ENCODE results near the gene DDX1. TPM values are rescaled to one million over a fixed set of nuclear protein-coding genes. Genes with fewer than 3 reads are reported as not detected.

Gene DDX1
- total RNA-seq, 1 experiment from 2014 or later, result 62.6 TPM

DNA sequence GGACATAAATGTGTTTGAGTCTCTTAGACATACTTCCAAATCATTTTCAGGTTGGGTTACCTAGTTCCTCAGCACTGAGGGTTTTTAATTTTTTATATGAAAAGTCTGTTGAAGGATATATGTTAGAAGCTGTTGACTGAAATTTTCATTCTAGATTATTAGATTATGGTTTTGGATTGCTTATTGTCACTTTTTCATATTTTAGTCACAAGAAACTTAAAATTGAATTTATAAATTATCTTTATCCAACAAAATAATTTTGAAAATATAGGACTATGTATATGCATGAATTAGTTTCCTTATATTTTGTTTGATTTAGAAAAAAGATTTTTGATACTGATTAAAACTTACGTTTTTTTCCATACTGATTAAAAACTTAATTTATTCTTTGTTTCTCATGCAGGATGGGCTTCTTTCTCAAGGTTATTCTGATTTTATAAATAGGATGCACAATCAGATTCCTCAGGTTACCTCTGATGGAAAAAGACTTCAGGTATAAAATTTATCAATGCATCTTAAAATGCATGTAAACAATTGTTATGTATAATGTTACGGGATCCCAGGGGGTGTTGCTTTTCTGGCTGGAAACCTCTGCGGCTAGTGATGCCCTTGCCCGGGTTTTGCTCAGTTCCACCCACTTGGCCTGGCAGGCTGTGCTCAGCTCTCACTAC lies 26.2 kb downstream of the DDX1 start:
- Histone ChIP-seq H3K9ac (ENCODE audit: low read length) (no peak overlapping the region), H3K4me3 (ENCODE audit: low read length) (no peak overlapping the region), H3K4me1 (ENCODE audit: insufficient read depth, low read length) (no peaks in the 10 kb centered on the region), H3K4me2 (ENCODE audit: low read length) (no peak overlapping the region), H3K27ac (ENCODE audit: low read length) (no peak overlapping the region), H3K27me3 (ENCODE audit: low read length) (no peaks in the 10 kb centered on the region), H3F3A (ENCODE audit: low read length, unreplicated experiment) (no peaks in the 10 kb centered on the region), H3K9me2 (replicated peaks; ENCODE audit: low read length) (no peaks in the 10 kb centered on the region), H2AFZ (ENCODE audit: low read length) (no peak overlapping the region), H3K9me3 (ENCODE audit: low read length) (no peaks in the 10 kb centered on the region), H3K36me3 (ENCODE audit: low read depth, low read length) (peaks cover 58% of the 10 kb centered on the region), H3K79me2 (ENCODE audit: low read length) (no peaks in the 10 kb centered on the region), H4K20me1 (ENCODE audit: low read length) (no peaks in the 10 kb centered on the region; the same call in 1 of the 2 replicates)
- CTCF ChIA-PET, result no interaction called here
- DNase-seq (no peak), ATAC-seq (no peak)
- POLR2A ChIA-PET (ENCODE audit: unreplicated experiment), result no interaction called here
- BruUV-seq (replicated peaks), result no TSS peak
- intact Hi-C loops (cut with micrococcal nuclease), result no loop called here
- TF ChIP-seq CTCF (conservative IDR thresholded peaks at IDR 0.05; ENCODE audit: low read depth, low read length), result no peak
- TF ChIP-seq EZH2phosphoT487 (IDR thresholded peaks at IDR 0.05; ENCODE audit: borderline replicate concordance, low read length), result no peak
- no peak for TF ChIP-seq EZH2 (IDR thresholded peaks at IDR 0.05; ENCODE audit: low read length, unreplicated experiment)

- Histone ChIP-seq H3K27me3 (ENCODE audit: low read length) (no peaks in the 10 kb centered on the region), H3K79me2 (ENCODE audit: low read length) (no peaks in the 10 kb centered on the region), H3K9me3 (ENCODE audit: low read length) (no peaks in the 10 kb centered on the region), H3K4me2 (ENCODE audit: low read length) (no peak overlapping the region), H3K36me3 (ENCODE audit: low read depth, low read length) (peaks cover 57% of the 10 kb centered on the region), H3K9ac (ENCODE audit: low read length) (no peak overlapping the region), H3K4me3 (ENCODE audit: low read length) (no peak overlapping the region), H2AFZ (ENCODE audit: low read length) (no peak overlapping the region), H3K4me1 (ENCODE audit: insufficient read depth, low read length) (no peaks in the 10 kb centered on the region), H3K9me2 (replicated peaks; ENCODE audit: low read length) (no peaks in the 10 kb centered on the region), H3F3A (ENCODE audit: low read length, unreplicated experiment) (no peaks in the 10 kb centered on the region), H4K20me1 (ENCODE audit: low read length) (no peaks in the 10 kb centered on the region; the same call in 1 of the 2 replicates), H3K27ac (ENCODE audit: low read length) (no peak overlapping the region)
- CTCF ChIA-PET, result no interaction called here
- TF ChIP-seq CTCF (conservative IDR thresholded peaks at IDR 0.05; ENCODE audit: low read depth, low read length) (no peak), EZH2phosphoT487 (IDR thresholded peaks at IDR 0.05; ENCODE audit: borderline replicate concordance, low read length) (no peak), EZH2 (IDR thresholded peaks at IDR 0.05; ENCODE audit: low read length, unreplicated experiment) (no peak)
- ATAC-seq (no peak), DNase-seq (no peak)
- BruUV-seq (replicated peaks), result no TSS peak
- intact Hi-C loops (cut with micrococcal nuclease), result no loop called here
- POLR2A ChIA-PET (ENCODE audit: unreplicated experiment), result no interaction called here
These were observed 26.8 kb downstream of the DDX1 start for GRCh38 chr2:15618449-15618855.

- CTCF ChIA-PET, result no interaction called here
- H3K27ac ChIP-seq (ENCODE audit: low read length), result no peak overlapping the region
- no peaks in the 10 kb centered on the region; the same call in 1 of the 2 replicates for H4K20me1 ChIP-seq (ENCODE audit: low read length)
- H3K4me3 ChIP-seq (ENCODE audit: low read length), result no peak overlapping the region
- peaks cover 58% of the 10 kb centered on the region for H3K36me3 ChIP-seq (ENCODE audit: low read depth, low read length)
- intact Hi-C loops (cut with micrococcal nuclease), result no loop called here
- H3K79me2 ChIP-seq (ENCODE audit: low read length), result no peaks in the 10 kb centered on the region
- POLR2A ChIA-PET (ENCODE audit: unreplicated experiment), result no interaction called here
- no peaks in the 10 kb centered on the region for H3K4me1 ChIP-seq (ENCODE audit: insufficient read depth, low read length)
- no peak overlapping the region for H2AFZ ChIP-seq (ENCODE audit: low read length)
- no peak overlapping the region for H3K4me2 ChIP-seq (ENCODE audit: low read length)
- H3F3A ChIP-seq (ENCODE audit: low read length, unreplicated experiment), result no peaks in the 10 kb centered on the region
- H3K9me2 ChIP-seq (replicated peaks; ENCODE audit: low read length), result no peaks in the 10 kb centered on the region
- no peak overlapping the region for H3K9ac ChIP-seq (ENCODE audit: low read length)
- ATAC-seq, result no peak
- H3K9me3 ChIP-seq (ENCODE audit: low read length), result no peaks in the 10 kb centered on the region
- BruUV-seq (replicated peaks), result no TSS peak
- TF ChIP-seq EZH2phosphoT487 (IDR thresholded peaks at IDR 0.05; ENCODE audit: borderline replicate concordance, low read length), result no peak
- TF ChIP-seq EZH2 (IDR thresholded peaks at IDR 0.05; ENCODE audit: low read length, unreplicated experiment), result no peak
- no peak for TF ChIP-seq CTCF (conservative IDR thresholded peaks at IDR 0.05; ENCODE audit: low read depth, low read length)
- no peaks in the 10 kb centered on the region for H3K27me3 ChIP-seq (ENCODE audit: low read length)
- DNase-seq, result no peak
These were observed 27.4 kb downstream of the DDX1 start for GRCh38 chr2:15619076-15619475.
